Measurements from ENCODE around the gene OPN1MW. TPM values are rescaled to one million over a fixed set of nuclear protein-coding genes. Genes with fewer than 3 reads are reported as not detected.
"Not testable (repeated sequence)": the region's sequence is repeated elsewhere in the genome, so short reads cannot be mapped to it uniquely, and the experiment has no call there.

OPN1MW gene
- total RNA-seq, 3 donors from 2014 or later, result not detected

GRCh38 chrX:154140742-154141141, 41.7 kb upstream of the OPN1MW start:
- no peak for TF ChIP-seq POLR2A (IDR thresholded peaks at IDR 0.05)
- TF ChIP-seq POLR2AphosphoS5 (IDR thresholded peaks at IDR 0.05), result no peak
- TF ChIP-seq CTCF (IDR thresholded peaks at IDR 0.05), result no peak
- H3K27me3 ChIP-seq, result peaks cover 0 to 33% of the 10 kb centered on the region in 2 donors
- H3K9me3 ChIP-seq, result no peaks in the 10 kb centered on the region
- no peaks in the 10 kb centered on the region for H3K36me3 ChIP-seq
- intact Hi-C loops (cut with DNase I; ENCODE audit: low total_unique reads), result no loop called here
- no peak for DNase-seq (ENCODE audit: low spot score in 2 of 2)
- H3K4me3 ChIP-seq, result no peak overlapping the region
- H3K4me1 ChIP-seq, result no peaks in the 10 kb centered on the region
- H3K27ac ChIP-seq, result no peak overlapping the region

- Histone ChIP-seq H3K36me3 (no peaks in the 10 kb centered on the region), H3K27ac (no peak overlapping the region), H3K4me1 (no peaks in the 10 kb centered on the region), H3K4me3 (no peak overlapping the region), H3K27me3 (peaks cover 0 to 25% of the 10 kb centered on the region in 2 donors), H3K9me3 (no peaks in the 10 kb centered on the region)
- intact Hi-C loops (cut with DNase I; ENCODE audit: low total_unique reads), result no loop called here
- TF ChIP-seq CTCF (IDR thresholded peaks at IDR 0.05) (no peak), POLR2A (IDR thresholded peaks at IDR 0.05) (no peak), POLR2AphosphoS5 (IDR thresholded peaks at IDR 0.05) (no peak)
- no peak for DNase-seq (ENCODE audit: low spot score in 2 of 2)
Measured at GRCh38 chrX:154142386-154142785, 40.0 kb upstream of the OPN1MW start.

- H3K27ac ChIP-seq, result no peak overlapping the region
- H3K4me3 ChIP-seq, result no peak overlapping the region
- DNase-seq (ENCODE audit: low spot score in 2 of 2), result no peak
- no peak for TF ChIP-seq POLR2AphosphoS5 (IDR thresholded peaks at IDR 0.05)
- TF ChIP-seq POLR2A (IDR thresholded peaks at IDR 0.05), result no peak
- TF ChIP-seq CTCF (IDR thresholded peaks at IDR 0.05), result no peak
- no peaks in the 10 kb centered on the region for H3K36me3 ChIP-seq
- H3K9me3 ChIP-seq, result no peaks in the 10 kb centered on the region
- no peaks in the 10 kb centered on the region for H3K4me1 ChIP-seq
- intact Hi-C loops (cut with DNase I; ENCODE audit: low total_unique reads), result no loop called here
- peaks cover 0 to 22% of the 10 kb centered on the region in 2 donors for H3K27me3 ChIP-seq
Measured at GRCh38 chrX:154142950-154143745, 39.2 kb upstream of the OPN1MW start.

GRCh38 chrX:154144010-154144409, 38.4 kb upstream of the OPN1MW start, which contains the start of gene OPN1LW:
Gene OPN1LW, plus strand, starts transcription at chrX:154144243. Its CDS starts 41 bp downstream, at chrX:154144284.
- H3K27me3 ChIP-seq, result peaks cover 0 to 19% of the 10 kb centered on the region in 2 donors
- intact Hi-C loops (cut with DNase I; ENCODE audit: low total_unique reads); H3K4me1 ChIP-seq; DNase-seq (ENCODE audit: low spot score in 2 of 2); H3K4me3 ChIP-seq; H3K36me3 ChIP-seq; H3K27ac ChIP-seq; H3K9me3 ChIP-seq: not testable (repeated sequence)

- H3K36me3 ChIP-seq; H3K27me3 ChIP-seq; H3K27ac ChIP-seq; H3K4me3 ChIP-seq; H3K4me1 ChIP-seq; DNase-seq (ENCODE audit: low spot score in 2 of 2); intact Hi-C loops (cut with DNase I; ENCODE audit: low total_unique reads); H3K9me3 ChIP-seq: not testable (repeated sequence)
Measured at GRCh38 chrX:154151030-154151429, 31.4 kb upstream of the OPN1MW start.

GRCh38 chrX:154156221-154156620, 26.2 kb upstream of the OPN1MW start:
- H3K4me1 ChIP-seq; intact Hi-C loops (cut with DNase I; ENCODE audit: low total_unique reads); H3K36me3 ChIP-seq; H3K4me3 ChIP-seq; H3K27me3 ChIP-seq; H3K9me3 ChIP-seq; DNase-seq (ENCODE audit: low spot score in 2 of 2); H3K27ac ChIP-seq: not testable (repeated sequence)

GRCh38 chrX:154157207-154157606, 25.2 kb upstream of the OPN1MW start:
- H3K9me3 ChIP-seq; H3K27me3 ChIP-seq; H3K27ac ChIP-seq; H3K4me1 ChIP-seq; H3K36me3 ChIP-seq; DNase-seq (ENCODE audit: low spot score in 2 of 2); intact Hi-C loops (cut with DNase I; ENCODE audit: low total_unique reads); H3K4me3 ChIP-seq: not testable (repeated sequence)

- intact Hi-C loops (cut with DNase I; ENCODE audit: low total_unique reads); H3K27me3 ChIP-seq; H3K4me1 ChIP-seq; H3K9me3 ChIP-seq; H3K27ac ChIP-seq; DNase-seq (ENCODE audit: low spot score in 2 of 2); H3K36me3 ChIP-seq; H3K4me3 ChIP-seq: not testable (repeated sequence)
Measured at GRCh38 chrX:154159345-154159744, 23.1 kb upstream of the OPN1MW start.

GRCh38 chrX:154164902-154165301, 17.5 kb upstream of the OPN1MW start:
- H3K4me3 ChIP-seq; H3K27me3 ChIP-seq; H3K9me3 ChIP-seq; H3K36me3 ChIP-seq; intact Hi-C loops (cut with DNase I; ENCODE audit: low total_unique reads); H3K27ac ChIP-seq; DNase-seq (ENCODE audit: low spot score in 2 of 2); H3K4me1 ChIP-seq: not testable (repeated sequence)

GRCh38 chrX:154168384-154168783, 14.0 kb upstream of the OPN1MW start:
- H3K36me3 ChIP-seq; intact Hi-C loops (cut with DNase I; ENCODE audit: low total_unique reads); H3K4me1 ChIP-seq; DNase-seq (ENCODE audit: low spot score in 2 of 2); H3K27me3 ChIP-seq; H3K27ac ChIP-seq; H3K9me3 ChIP-seq; H3K4me3 ChIP-seq: not testable (repeated sequence)
